C4-2B (cell line): ENCODE data around the gene RFC1.

Experiments used
- H3K27ac ChIP-seq: fragments of 450-650 bp; 2 replicates; pipeline ENCODE4 v1.5.1; 2017
- CTCF ChIP-seq: fragments of 450-650 bp; conservative IDR thresholded peaks from 2 replicates; pipeline ENCODE4 v1.5.1; 2017; ENCODE audit warnings: mild to moderate bottlenecking
- ZFX ChIP-seq: fragments of 450-650 bp; IDR thresholded peaks from 2 replicates; pipeline ENCODE4 v1.6.1; 2017

Gene RFC1

GRCh38 chr4:39337841-39338240 is 28.3 kb downstream of the RFC1 start:
- H3K27ac ChIP-seq = no peak overlapping the region
- no peak for TF ChIP-seq ZFX
- TF ChIP-seq CTCF = no peak

GRCh38 chr4:39335566-39335965 is 30.6 kb downstream of the RFC1 start:
- no peak overlapping the region for H3K27ac ChIP-seq
- TF ChIP-seq ZFX = no peak
- no peak for TF ChIP-seq CTCF

GRCh38 chr4:39331191-39331590 is 35.0 kb downstream of the RFC1 start:
- no peak overlapping the region for H3K27ac ChIP-seq
- TF ChIP-seq ZFX = no peak
- no peak for TF ChIP-seq CTCF

- no peak for TF ChIP-seq ZFX
- no peak for TF ChIP-seq CTCF
- no peak overlapping the region for H3K27ac ChIP-seq
These were observed 35.8 kb downstream of the RFC1 start for GRCh38 chr4:39330353-39330752.

- TF ChIP-seq CTCF (no peak), ZFX (no peak)
These were observed 39.6 kb downstream of the RFC1 start for GRCh38 chr4:39326468-39326977.

GRCh38 chr4:39324897-39325613 is 41.1 kb downstream of the RFC1 start:
- TF ChIP-seq ZFX (no peak), CTCF (no peak)
- H3K27ac ChIP-seq = no peak overlapping the region

More at GRCh38 chr4:39326468-39326977, 39.6 kb downstream of the RFC1 start:
- H3K27ac ChIP-seq = no peak overlapping the region

GRCh38 chr4:39324446-39324845 is 41.7 kb downstream of the RFC1 start:
- TF ChIP-seq CTCF (no peak), ZFX (no peak)
- H3K27ac ChIP-seq = no peak overlapping the region
